ENCODE measurements around the gene EID1.

DNA sequence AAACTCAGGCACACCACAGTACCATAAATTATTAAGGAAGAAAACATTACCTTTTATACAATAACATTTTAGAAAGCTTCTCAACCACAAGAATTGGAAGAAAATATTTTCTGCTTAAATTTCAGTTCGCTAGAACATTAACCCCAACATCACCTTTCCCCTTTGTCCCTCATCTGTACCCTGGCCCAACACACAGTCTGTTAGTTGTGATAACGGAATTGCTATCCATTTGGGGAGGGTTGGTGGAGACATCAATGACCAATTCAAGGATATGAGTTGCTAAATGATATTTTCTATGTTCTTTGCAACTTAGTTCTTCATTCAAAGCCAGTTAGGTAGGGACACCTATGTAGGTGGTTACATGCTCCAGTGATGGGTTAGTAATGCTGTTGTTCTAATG, 5.8 kb downstream of the EID1 start:
- TF ChIP-seq EZH2 (optimal IDR thresholded peaks at IDR 0.05; ENCODE audit: low read depth, low read length) = no peak
- TF ChIP-seq, protein P1, sequence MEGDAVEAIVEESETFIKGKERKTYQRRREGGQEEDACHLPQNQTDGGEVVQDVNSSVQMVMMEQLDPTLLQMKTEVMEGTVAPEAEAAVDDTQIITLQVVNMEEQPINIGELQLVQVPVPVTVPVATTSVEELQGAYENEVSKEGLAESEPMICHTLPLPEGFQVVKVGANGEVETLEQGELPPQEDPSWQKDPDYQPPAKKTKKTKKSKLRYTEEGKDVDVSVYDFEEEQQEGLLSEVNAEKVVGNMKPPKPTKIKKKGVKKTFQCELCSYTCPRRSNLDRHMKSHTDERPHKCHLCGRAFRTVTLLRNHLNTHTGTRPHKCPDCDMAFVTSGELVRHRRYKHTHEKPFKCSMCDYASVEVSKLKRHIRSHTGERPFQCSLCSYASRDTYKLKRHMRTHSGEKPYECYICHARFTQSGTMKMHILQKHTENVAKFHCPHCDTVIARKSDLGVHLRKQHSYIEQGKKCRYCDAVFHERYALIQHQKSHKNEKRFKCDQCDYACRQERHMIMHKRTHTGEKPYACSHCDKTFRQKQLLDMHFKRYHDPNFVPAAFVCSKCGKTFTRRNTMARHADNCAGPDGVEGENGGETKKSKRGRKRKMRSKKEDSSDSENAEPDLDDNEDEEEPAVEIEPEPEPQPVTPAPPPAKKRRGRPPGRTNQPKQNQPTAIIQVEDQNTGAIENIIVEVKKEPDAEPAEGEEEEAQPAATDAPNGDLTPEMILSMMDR (IDR thresholded peaks at IDR 0.05; ENCODE audit: low read length) = no peak
- TF ChIP-seq EZH2phosphoT487 (IDR thresholded peaks at IDR 0.05; ENCODE audit: low read length) = no peak

Data from MM.1S (cell line).